HG03469 (cell line): ENCODE data around the gene MTR.

Experiments
- ATAC-seq: cut with Tn5 transposase; IDR thresholded peaks from one replicate; pipeline ENCODE4 v1.9.1; 2021; ENCODE audit warnings: mild to moderate bottlenecking, moderate library complexity, moderate number of reproducible peaks; ENCODE audit not compliant: unreplicated experiment

MTR gene

GRCh38 chr1:236795035-236795756 lies at the start of gene MTR:
TSS of gene MTR (plus strand) at chr1:236795292. CDS start at chr1:236795704, 412 bp downstream.
- ATAC-seq = peak; percentile 97

GRCh38 chr1:236746785-236747184 lies 48.3 kb upstream of the MTR start:
- no peak for ATAC-seq

- ATAC-seq = no peak
These were observed 47.6 kb upstream of the MTR start for GRCh38 chr1:236747311-236747985.

- ATAC-seq = no peak
These were observed 46.7 kb upstream of the MTR start for GRCh38 chr1:236748268-236748870.

- no peak for ATAC-seq
These were observed 44.2 kb upstream of the MTR start for GRCh38 chr1:236750928-236751327.

GRCh38 chr1:236751385-236751784 lies 43.7 kb upstream of the MTR start:
- ATAC-seq = no peak

GRCh38 chr1:236751935-236752334 lies 43.2 kb upstream of the MTR start:
- no peak for ATAC-seq

GRCh38 chr1:236753516-236753915 lies 41.6 kb upstream of the MTR start:
- no peak for ATAC-seq

- no peak for ATAC-seq
These were observed 41.1 kb upstream of the MTR start for GRCh38 chr1:236753964-236754363.

- ATAC-seq = no peak
These were observed 40.4 kb upstream of the MTR start for GRCh38 chr1:236754525-236755210.

GRCh38 chr1:236757640-236758039 lies 37.5 kb upstream of the MTR start:
- ATAC-seq = no peak

GRCh38 chr1:236759252-236759859 lies 35.7 kb upstream of the MTR start:
- no peak for ATAC-seq

GRCh38 chr1:236760480-236760879 lies 34.6 kb upstream of the MTR start:
- ATAC-seq = no peak

GRCh38 chr1:236760986-236761385 lies 34.1 kb upstream of the MTR start:
- no peak for ATAC-seq

- ATAC-seq = no peak
These were observed 33.5 kb upstream of the MTR start for GRCh38 chr1:236761397-236762132.

GRCh38 chr1:236762410-236762809 lies 32.7 kb upstream of the MTR start:
- no peak for ATAC-seq

GRCh38 chr1:236765831-236766230 lies 29.3 kb upstream of the MTR start:
- no peak for ATAC-seq

GRCh38 chr1:236766506-236766905 lies 28.6 kb upstream of the MTR start:
- ATAC-seq = no peak

- no peak for ATAC-seq
These were observed 27.8 kb upstream of the MTR start for GRCh38 chr1:236767276-236767675.

GRCh38 chr1:236768601-236769000 lies 26.5 kb upstream of the MTR start:
- ATAC-seq = no peak
